Activated T-helper 1 cell treated with anti-CD3 and anti-CD28 coated beads, Interleukin-12 subunit alpha, Interleukin-12 subunit beta, Interleukin-2, Interleukin-4 antibody, amounts not matched to agents 30 ng/mL and 10 ng/mL and 1 ng/mL, durations not matched to agents 14 hours and 24 hours and 36 hours (primary cell): ENCODE results near the gene PHLPP1. TPM values are rescaled to one million over a fixed set of nuclear protein-coding genes. Genes with fewer than 3 reads are reported as not detected.

Experiments
- DNase-seq: peaks from one replicate; pipeline ENCODE4 v3.0.0; 2021; ENCODE audit warnings: low spot score
- H3K27ac Mint-ChIP-seq: one replicate; pipeline ENCODE4 v1.8.0; 2021; ENCODE audit warnings: mild to moderate bottlenecking, mixed read lengths
- H3K27me3 Mint-ChIP-seq: one replicate; pipeline ENCODE4 v1.8.0; 2022; ENCODE audit warnings: mild to moderate bottlenecking, moderate library complexity, mixed read lengths; ENCODE audit not compliant: insufficient read depth
- H3K36me3 Mint-ChIP-seq: one replicate; pipeline ENCODE4 v1.8.0; 2021; ENCODE audit warnings: low read depth, mixed read lengths
- H3K4me1 Mint-ChIP-seq: one replicate; pipeline ENCODE4 v1.8.0; 2021; ENCODE audit warnings: low read depth, mixed read lengths
- H3K4me3 Mint-ChIP-seq: one replicate; pipeline ENCODE4 v1.8.0; 2021; ENCODE audit warnings: mild to moderate bottlenecking, moderate library complexity, mixed read lengths
- H3K9me3 Mint-ChIP-seq: one replicate; pipeline ENCODE4 v1.8.0; 2021; ENCODE audit warnings: mixed read lengths
- intact Hi-C: fragments of 100-400 bp; cut with micrococcal nuclease; formaldehyde crosslinking; loops from one replicate; pipeline ENCODE4 v1.15.1; 2024
- total RNA-seq: library from RNA; stranded (reverse); gene quantifications from 2 replicates; pipeline ENCODE4 v1.2.3, GENCODE V29; 2022

The PHLPP1 gene
- total RNA-seq, 1 donor from 2014 or later: 14.1 TPM

GRCh38 chr18:62974928-62975675 is 259.8 kb downstream of the PHLPP1 start:
- Mint-ChIP-seq H3K9me3 (no peaks in the 10 kb centered on the region), H3K4me1 (no peaks in the 10 kb centered on the region), H3K4me3 (no peak overlapping the region), H3K27me3 (no peaks in the 10 kb centered on the region), H3K27ac (no peak overlapping the region), H3K36me3 (peaks cover 2% of the 10 kb centered on the region)
- intact Hi-C loops: no loop called here
- DNase-seq: no peak

GRCh38 chr18:62975785-62976184 is 260.4 kb downstream of the PHLPP1 start:
- H3K27me3 Mint-ChIP-seq: no peaks in the 10 kb centered on the region
- H3K4me3 Mint-ChIP-seq: no peak overlapping the region
- no peaks in the 10 kb centered on the region for H3K9me3 Mint-ChIP-seq
- peaks cover 2% of the 10 kb centered on the region for H3K36me3 Mint-ChIP-seq
- intact Hi-C loops: no loop called here
- no peak overlapping the region for H3K27ac Mint-ChIP-seq
- H3K4me1 Mint-ChIP-seq: no peaks in the 10 kb centered on the region
- no peak for DNase-seq

- Mint-ChIP-seq H3K36me3 (peaks cover 2% of the 10 kb centered on the region), H3K4me3 (no peak overlapping the region), H3K27me3 (no peaks in the 10 kb centered on the region), H3K27ac (no peak overlapping the region), H3K9me3 (no peaks in the 10 kb centered on the region), H3K4me1 (no peaks in the 10 kb centered on the region)
- intact Hi-C loops: no loop called here
- no peak for DNase-seq
These were observed 260.9 kb downstream of the PHLPP1 start for GRCh38 chr18:62976227-62976626.

GRCh38 chr18:62977512-62977911 is 262.2 kb downstream of the PHLPP1 start:
- no peak for DNase-seq
- no peaks in the 10 kb centered on the region for H3K27me3 Mint-ChIP-seq
- H3K4me1 Mint-ChIP-seq: no peaks in the 10 kb centered on the region
- intact Hi-C loops: no loop called here
- no peak overlapping the region for H3K4me3 Mint-ChIP-seq
- H3K27ac Mint-ChIP-seq: no peak overlapping the region
- H3K9me3 Mint-ChIP-seq: no peaks in the 10 kb centered on the region
- H3K36me3 Mint-ChIP-seq: peaks cover 2% of the 10 kb centered on the region

- Mint-ChIP-seq H3K4me1 (no peaks in the 10 kb centered on the region), H3K9me3 (no peaks in the 10 kb centered on the region), H3K27me3 (no peaks in the 10 kb centered on the region), H3K27ac (no peak overlapping the region), H3K36me3 (peaks cover 2% of the 10 kb centered on the region), H3K4me3 (no peak overlapping the region)
- no peak for DNase-seq
- intact Hi-C loops: no loop called here
These were observed 263.1 kb downstream of the PHLPP1 start for GRCh38 chr18:62978251-62979049.

- no peaks in the 10 kb centered on the region for H3K4me1 Mint-ChIP-seq
These were observed 263.8 kb downstream of the PHLPP1 start for GRCh38 chr18:62979176-62979575.

GRCh38 chr18:62979900-62980299 is 264.6 kb downstream of the PHLPP1 start:
- no peaks in the 10 kb centered on the region for H3K9me3 Mint-ChIP-seq
- no peak overlapping the region for H3K27ac Mint-ChIP-seq
- H3K27me3 Mint-ChIP-seq: no peaks in the 10 kb centered on the region
- peaks cover 2% of the 10 kb centered on the region for H3K36me3 Mint-ChIP-seq
- intact Hi-C loops: loop anchor here (5.0 kb wide), 1 partner anchor 793 kb away; the partner anchor contains the start of genes PIGN and RELCH
- H3K4me1 Mint-ChIP-seq: no peaks in the 10 kb centered on the region
- no peak for DNase-seq
- H3K4me3 Mint-ChIP-seq: no peak overlapping the region

More at GRCh38 chr18:62979176-62979575, 263.8 kb downstream of the PHLPP1 start:
- H3K4me3 Mint-ChIP-seq: no peak overlapping the region
- DNase-seq: no peak
- H3K9me3 Mint-ChIP-seq: no peaks in the 10 kb centered on the region
- H3K36me3 Mint-ChIP-seq: peaks cover 2% of the 10 kb centered on the region
- H3K27me3 Mint-ChIP-seq: no peaks in the 10 kb centered on the region
- no peak overlapping the region for H3K27ac Mint-ChIP-seq
- intact Hi-C loops: no loop called here

- intact Hi-C loops: loop anchor here (5.0 kb wide), 1 partner anchor 794 kb away; the partner anchor contains the start of genes PIGN and RELCH
- Mint-ChIP-seq H3K4me1 (no peaks in the 10 kb centered on the region), H3K27me3 (no peaks in the 10 kb centered on the region), H3K27ac (no peak overlapping the region), H3K9me3 (no peaks in the 10 kb centered on the region), H3K4me3 (no peak overlapping the region), H3K36me3 (no peaks in the 10 kb centered on the region)
- DNase-seq: no peak
These were observed 266.2 kb downstream of the PHLPP1 start for GRCh38 chr18:62981566-62981965.

- Mint-ChIP-seq H3K9me3 (no peaks in the 10 kb centered on the region), H3K27ac (no peak overlapping the region), H3K4me1 (no peaks in the 10 kb centered on the region), H3K4me3 (no peak overlapping the region), H3K27me3 (no peaks in the 10 kb centered on the region), H3K36me3 (no peaks in the 10 kb centered on the region)
- DNase-seq: peak; percentile 28
- intact Hi-C loops: loop anchor here (1.0 to 5.0 kb wide), 4 partner anchors 267 to 795 kb away; partner anchors contain the start of genes PHLPP1, PIGN and RELCH
These were observed 267.4 kb downstream of the PHLPP1 start for GRCh38 chr18:62982600-62983251.

- no peaks in the 10 kb centered on the region for H3K9me3 Mint-ChIP-seq
- H3K27ac Mint-ChIP-seq: no peak overlapping the region
- peaks cover 3% of the 10 kb centered on the region for H3K27me3 Mint-ChIP-seq
- DNase-seq: no peak
- no peaks in the 10 kb centered on the region for H3K36me3 Mint-ChIP-seq
- no peaks in the 10 kb centered on the region for H3K4me1 Mint-ChIP-seq
- intact Hi-C loops: loop anchor here (1.0 to 5.0 kb wide), 2 partner anchors 14 to 797 kb away; partner anchors contain the start of genes PIGN and RELCH
- H3K4me3 Mint-ChIP-seq: no peak overlapping the region
These were observed 269.4 kb downstream of the PHLPP1 start for GRCh38 chr18:62984656-62985315.

GRCh38 chr18:62986490-62986889 is 271.1 kb downstream of the PHLPP1 start:
- Mint-ChIP-seq H3K4me1 (no peaks in the 10 kb centered on the region), H3K4me3 (no peak overlapping the region)

GRCh38 chr18:62987055-62987830 is 271.9 kb downstream of the PHLPP1 start:
- DNase-seq: no peak
- H3K27ac Mint-ChIP-seq: no peak overlapping the region
- H3K27me3 Mint-ChIP-seq: peaks cover 6% of the 10 kb centered on the region
- H3K36me3 Mint-ChIP-seq: no peaks in the 10 kb centered on the region
- no peak overlapping the region for H3K4me3 Mint-ChIP-seq
- intact Hi-C loops: no loop called here
- no peaks in the 10 kb centered on the region for H3K4me1 Mint-ChIP-seq
- no peaks in the 10 kb centered on the region for H3K9me3 Mint-ChIP-seq

More at GRCh38 chr18:62986490-62986889, 271.1 kb downstream of the PHLPP1 start:
- H3K27ac Mint-ChIP-seq: no peak overlapping the region
- no peaks in the 10 kb centered on the region for H3K9me3 Mint-ChIP-seq
- DNase-seq: no peak
- no peaks in the 10 kb centered on the region for H3K36me3 Mint-ChIP-seq
- intact Hi-C loops: no loop called here
- peaks cover 6% of the 10 kb centered on the region for H3K27me3 Mint-ChIP-seq
